ENCODE measurements around the gene DNAJA2. TPM values are rescaled to one million over a fixed set of nuclear protein-coding genes. Genes with fewer than 3 reads are reported as not detected.

DNAJA2 gene
- total and polyA plus RNA-seq, 2 of the 4 experiments (the other 2 are of a cell fraction) = 18.6 to 53.9 TPM

- no peak for ATAC-seq (ENCODE audit: low read depth)
- H4K91ac ChIP-seq (ENCODE audit: insufficient read depth, low read depth, low read length) = no peak overlapping the region
- no peak overlapping the region for H3K4ac ChIP-seq (ENCODE audit: low read depth, low read length)
- H3K23ac ChIP-seq (ENCODE audit: low read depth, low read length) = no peak overlapping the region
- H3K27me3 ChIP-seq (ENCODE audit: control insufficient read depth, insufficient read depth, low read length) = peaks cover 2% of the 10 kb centered on the region
- no TSS peak for BruUV-seq (replicated peaks)
- no peak overlapping the region for H3K9ac ChIP-seq (ENCODE audit: low read depth, low read length)
- no peak overlapping the region for H3K4me3 ChIP-seq (ENCODE audit: insufficient read depth, low read depth, low read length)
- CTCF ChIA-PET = interaction anchor here (0.7 kb wide), 1 partner anchor 8 kb away, joined by 4 read pairs; no protein-coding TSS in a partner anchor
- intact Hi-C loops (cut with micrococcal nuclease) = no loop called here
- POLR2A ChIA-PET (ENCODE audit: unreplicated experiment) = no interaction called here
- DNase-seq = no peak
- in situ Hi-C loops (cut with MboI; ENCODE audit: low sequenced_read_pairs) = no loop called here
- H3K4me1 ChIP-seq (ENCODE audit: control insufficient read depth, insufficient read depth, low read length) = no peaks in the 10 kb centered on the region
- TF ChIP-seq, protein P1, sequence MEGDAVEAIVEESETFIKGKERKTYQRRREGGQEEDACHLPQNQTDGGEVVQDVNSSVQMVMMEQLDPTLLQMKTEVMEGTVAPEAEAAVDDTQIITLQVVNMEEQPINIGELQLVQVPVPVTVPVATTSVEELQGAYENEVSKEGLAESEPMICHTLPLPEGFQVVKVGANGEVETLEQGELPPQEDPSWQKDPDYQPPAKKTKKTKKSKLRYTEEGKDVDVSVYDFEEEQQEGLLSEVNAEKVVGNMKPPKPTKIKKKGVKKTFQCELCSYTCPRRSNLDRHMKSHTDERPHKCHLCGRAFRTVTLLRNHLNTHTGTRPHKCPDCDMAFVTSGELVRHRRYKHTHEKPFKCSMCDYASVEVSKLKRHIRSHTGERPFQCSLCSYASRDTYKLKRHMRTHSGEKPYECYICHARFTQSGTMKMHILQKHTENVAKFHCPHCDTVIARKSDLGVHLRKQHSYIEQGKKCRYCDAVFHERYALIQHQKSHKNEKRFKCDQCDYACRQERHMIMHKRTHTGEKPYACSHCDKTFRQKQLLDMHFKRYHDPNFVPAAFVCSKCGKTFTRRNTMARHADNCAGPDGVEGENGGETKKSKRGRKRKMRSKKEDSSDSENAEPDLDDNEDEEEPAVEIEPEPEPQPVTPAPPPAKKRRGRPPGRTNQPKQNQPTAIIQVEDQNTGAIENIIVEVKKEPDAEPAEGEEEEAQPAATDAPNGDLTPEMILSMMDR (conservative IDR thresholded peaks at IDR 0.05; ENCODE audit: low read depth, low read length) = no peak
- TF ChIP-seq SMC3 (IDR thresholded peaks at IDR 0.05; ENCODE audit: low read depth, low read length) = no peak
- no peak for TF ChIP-seq CHD1 (IDR thresholded peaks at IDR 0.05; ENCODE audit: low read depth, low read length)
- no peak for TF ChIP-seq POLR2A (IDR thresholded peaks at IDR 0.05; ENCODE audit: low read depth, low read length)
- no peak for TF ChIP-seq RCOR1 (IDR thresholded peaks at IDR 0.05; ENCODE audit: insufficient replicate concordance, low read length)
- no peak overlapping the region for H2AK9ac ChIP-seq (replicated peaks; ENCODE audit: low read depth, low read length, poor library complexity)
- H4K8ac ChIP-seq (ENCODE audit: low read depth in 2 of 2, low read length in 2 of 2) = no peak overlapping the region
- no peak overlapping the region for H2AK5ac ChIP-seq (ENCODE audit: low read depth, low read length)
- H4K20me1 ChIP-seq (ENCODE audit: insufficient read depth, low read length) = no peaks in the 10 kb centered on the region
- H3K56ac ChIP-seq (ENCODE audit: extremely low read depth, insufficient read depth, low read length) = no peak overlapping the region
- dilution Hi-C loops (cut with HindIII; ENCODE audit: low sequenced_read_pairs, unreplicated experiment) = no loop called here
- no peak overlapping the region for H2BK5ac ChIP-seq (ENCODE audit: low read depth, low read length, poor library complexity, severe bottlenecking)
- peaks cover 2% of the 10 kb centered on the region; the same call in 1 of the 2 replicates for H3K9me3 ChIP-seq (ENCODE audit: control insufficient read depth, insufficient read depth, low read length)
- no peak overlapping the region for H4K5ac ChIP-seq (ENCODE audit: low read depth, low read length)
- no peaks in the 10 kb centered on the region for H3K36me3 ChIP-seq (ENCODE audit: control insufficient read depth, insufficient read depth, low read length)
- H3K4me2 ChIP-seq (ENCODE audit: low read depth, low read length) = no peak overlapping the region
- H2BK15ac ChIP-seq (ENCODE audit: low read depth, low read length) = no peak overlapping the region
- 78% methylated on average over 4 of the region's 16 CpGs; no CpG with 5 or more reads in 1 of the 2 experiments for WGBS, 2 experiments (ENCODE audit: extremely low coverage in 2 of 2, insufficient read length in 1 of 2)
- no peak overlapping the region for H2BK120ac ChIP-seq (ENCODE audit: low read depth, low read length)
- H3K9me1 ChIP-seq (ENCODE audit: insufficient read depth, low read length) = no peaks in the 10 kb centered on the region
- no peak overlapping the region for H2BK20ac ChIP-seq (ENCODE audit: low read depth, low read length)
- H2AFZ ChIP-seq (replicated peaks; ENCODE audit: low read length, poor library complexity) = no peak overlapping the region
- no peak overlapping the region for H3K18ac ChIP-seq (ENCODE audit: low read depth, low read length)
- H3K79me1 ChIP-seq (ENCODE audit: low read depth in 1 of 2, low read length in 2 of 2) = no peaks in the 10 kb centered on the region
- H3K27ac ChIP-seq (ENCODE audit: insufficient read depth, low read length) = no peak overlapping the region
- no peak overlapping the region for H3K14ac ChIP-seq (replicated peaks; ENCODE audit: low read depth, low read length)
Measured at GRCh38 chr16:46991729-46992704, 18.5 kb upstream of the DNAJA2 start.
